Liver (tissue), 3 donors: ENCODE measurements around the gene SPINK6.

Experiments
- GABPA ChIP-seq, 2 donors: IDR thresholded peaks in 1 of 2; conservative IDR thresholded peaks in 1 of 2; 2 replicates each; pipeline ENCODE4 v1.6.1; 2016; ENCODE audit warnings: antibody characterized with exemption in 2 of 2, mild to moderate bottlenecking in 1 of 2, moderate library complexity in 1 of 2
- HNF4A ChIP-seq, 2 donors: conservative IDR thresholded peaks; 2 replicates each; pipeline ENCODE4 v1.6.1; 2016; ENCODE audit warnings: antibody characterized with exemption in 2 of 2, mild to moderate bottlenecking in 2 of 2
- HNF4G ChIP-seq: IDR thresholded peaks from 2 replicates; pipeline ENCODE4 v1.6.1; 2016; ENCODE audit warnings: antibody characterized with exemption
- JUND ChIP-seq, 2 donors: IDR thresholded peaks; 2 replicates each; pipeline ENCODE4 v1.6.1; 2016; ENCODE audit warnings: antibody characterized with exemption in 2 of 2
- NR2F2 ChIP-seq: IDR thresholded peaks from 2 replicates; pipeline ENCODE4 v1.6.1; 2016; ENCODE audit warnings: antibody characterized with exemption
- RAD21 ChIP-seq, 2 donors: IDR thresholded peaks; 2 replicates each; pipeline ENCODE4 v1.6.1; 2016; ENCODE audit warnings: antibody characterized with exemption in 2 of 2, mild to moderate bottlenecking in 2 of 2
- SP1 ChIP-seq: IDR thresholded peaks from 2 replicates; pipeline ENCODE4 v1.6.1; 2018; ENCODE audit warnings: antibody characterized with exemption, mild to moderate bottlenecking
- TAF1 ChIP-seq: conservative IDR thresholded peaks from 2 replicates; pipeline ENCODE4 v1.6.1; 2016; ENCODE audit warnings: antibody characterized with exemption, mild to moderate bottlenecking
- YY1 ChIP-seq: IDR thresholded peaks from 2 replicates; pipeline ENCODE4 v1.6.1; 2016; ENCODE audit warnings: antibody characterized with exemption, mild to moderate bottlenecking
- TF ChIP-seq, protein P1 (sequence below): fragments of 150-350 bp; IDR thresholded peaks from 2 replicates; pipeline ENCODE4 v1.5.1; 2017; ENCODE audit warnings: improper control_type of control experiment, low read depth, low read length; ENCODE audit not compliant: missing input control
- TF ChIP-seq, protein P2 (sequence below): IDR thresholded peaks from 2 replicates; pipeline ENCODE4 v1.6.1; 2016; ENCODE audit warnings: antibody characterized with exemption, mild to moderate bottlenecking
- TF ChIP-seq, protein P3 (sequence below): IDR thresholded peaks from 2 replicates; pipeline ENCODE4 v1.6.1; 2016; ENCODE audit warnings: antibody characterized with exemption
- TF ChIP-seq, protein P4 (sequence below): IDR thresholded peaks from 2 replicates; pipeline ENCODE4 v1.6.1; 2016; ENCODE audit warnings: antibody characterized with exemption
- donor health status: healthy.
- donor health status: healthy.

DNA sequence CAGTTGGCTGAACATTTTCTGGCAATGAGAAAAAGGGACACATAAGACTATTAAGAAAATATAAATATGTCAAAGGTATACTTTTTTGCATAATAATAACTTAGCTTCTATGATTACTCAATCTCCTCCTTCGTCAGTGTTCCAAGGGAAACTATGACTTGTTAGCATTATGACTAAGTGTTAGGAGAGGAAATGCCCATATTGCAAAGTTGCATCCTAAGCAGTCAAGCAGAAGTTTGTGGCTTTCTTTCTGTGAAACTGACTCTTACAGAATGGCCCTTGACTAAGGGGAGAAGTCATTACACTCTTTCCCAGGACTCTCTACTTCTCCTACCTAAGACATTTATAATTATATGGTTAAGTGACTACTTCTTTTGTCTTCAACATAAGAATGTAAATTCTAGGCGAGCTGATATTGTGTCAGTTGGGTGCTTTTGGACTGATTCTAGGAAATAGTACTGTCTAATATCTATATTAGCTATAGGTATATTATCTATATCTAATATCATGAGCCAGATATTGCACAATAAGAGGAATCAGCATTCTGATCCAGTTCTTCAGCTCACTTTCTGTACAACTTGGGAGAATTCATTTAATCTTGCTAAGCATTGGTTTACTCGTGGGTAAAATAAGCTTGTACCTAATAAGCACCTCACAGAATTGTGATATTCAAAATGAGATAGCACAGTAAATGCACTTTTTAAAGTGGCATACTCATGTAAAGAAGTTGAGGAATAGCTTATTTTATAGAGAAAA lies 16.4 kb upstream of the SPINK6 start:
- TF ChIP-seq, protein P1, sequence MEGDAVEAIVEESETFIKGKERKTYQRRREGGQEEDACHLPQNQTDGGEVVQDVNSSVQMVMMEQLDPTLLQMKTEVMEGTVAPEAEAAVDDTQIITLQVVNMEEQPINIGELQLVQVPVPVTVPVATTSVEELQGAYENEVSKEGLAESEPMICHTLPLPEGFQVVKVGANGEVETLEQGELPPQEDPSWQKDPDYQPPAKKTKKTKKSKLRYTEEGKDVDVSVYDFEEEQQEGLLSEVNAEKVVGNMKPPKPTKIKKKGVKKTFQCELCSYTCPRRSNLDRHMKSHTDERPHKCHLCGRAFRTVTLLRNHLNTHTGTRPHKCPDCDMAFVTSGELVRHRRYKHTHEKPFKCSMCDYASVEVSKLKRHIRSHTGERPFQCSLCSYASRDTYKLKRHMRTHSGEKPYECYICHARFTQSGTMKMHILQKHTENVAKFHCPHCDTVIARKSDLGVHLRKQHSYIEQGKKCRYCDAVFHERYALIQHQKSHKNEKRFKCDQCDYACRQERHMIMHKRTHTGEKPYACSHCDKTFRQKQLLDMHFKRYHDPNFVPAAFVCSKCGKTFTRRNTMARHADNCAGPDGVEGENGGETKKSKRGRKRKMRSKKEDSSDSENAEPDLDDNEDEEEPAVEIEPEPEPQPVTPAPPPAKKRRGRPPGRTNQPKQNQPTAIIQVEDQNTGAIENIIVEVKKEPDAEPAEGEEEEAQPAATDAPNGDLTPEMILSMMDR: no peak
- TF ChIP-seq, protein P2, sequence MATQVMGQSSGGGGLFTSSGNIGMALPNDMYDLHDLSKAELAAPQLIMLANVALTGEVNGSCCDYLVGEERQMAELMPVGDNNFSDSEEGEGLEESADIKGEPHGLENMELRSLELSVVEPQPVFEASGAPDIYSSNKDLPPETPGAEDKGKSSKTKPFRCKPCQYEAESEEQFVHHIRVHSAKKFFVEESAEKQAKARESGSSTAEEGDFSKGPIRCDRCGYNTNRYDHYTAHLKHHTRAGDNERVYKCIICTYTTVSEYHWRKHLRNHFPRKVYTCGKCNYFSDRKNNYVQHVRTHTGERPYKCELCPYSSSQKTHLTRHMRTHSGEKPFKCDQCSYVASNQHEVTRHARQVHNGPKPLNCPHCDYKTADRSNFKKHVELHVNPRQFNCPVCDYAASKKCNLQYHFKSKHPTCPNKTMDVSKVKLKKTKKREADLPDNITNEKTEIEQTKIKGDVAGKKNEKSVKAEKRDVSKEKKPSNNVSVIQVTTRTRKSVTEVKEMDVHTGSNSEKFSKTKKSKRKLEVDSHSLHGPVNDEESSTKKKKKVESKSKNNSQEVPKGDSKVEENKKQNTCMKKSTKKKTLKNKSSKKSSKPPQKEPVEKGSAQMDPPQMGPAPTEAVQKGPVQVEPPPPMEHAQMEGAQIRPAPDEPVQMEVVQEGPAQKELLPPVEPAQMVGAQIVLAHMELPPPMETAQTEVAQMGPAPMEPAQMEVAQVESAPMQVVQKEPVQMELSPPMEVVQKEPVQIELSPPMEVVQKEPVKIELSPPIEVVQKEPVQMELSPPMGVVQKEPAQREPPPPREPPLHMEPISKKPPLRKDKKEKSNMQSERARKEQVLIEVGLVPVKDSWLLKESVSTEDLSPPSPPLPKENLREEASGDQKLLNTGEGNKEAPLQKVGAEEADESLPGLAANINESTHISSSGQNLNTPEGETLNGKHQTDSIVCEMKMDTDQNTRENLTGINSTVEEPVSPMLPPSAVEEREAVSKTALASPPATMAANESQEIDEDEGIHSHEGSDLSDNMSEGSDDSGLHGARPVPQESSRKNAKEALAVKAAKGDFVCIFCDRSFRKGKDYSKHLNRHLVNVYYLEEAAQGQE: no peak
- TF ChIP-seq, protein P3, sequence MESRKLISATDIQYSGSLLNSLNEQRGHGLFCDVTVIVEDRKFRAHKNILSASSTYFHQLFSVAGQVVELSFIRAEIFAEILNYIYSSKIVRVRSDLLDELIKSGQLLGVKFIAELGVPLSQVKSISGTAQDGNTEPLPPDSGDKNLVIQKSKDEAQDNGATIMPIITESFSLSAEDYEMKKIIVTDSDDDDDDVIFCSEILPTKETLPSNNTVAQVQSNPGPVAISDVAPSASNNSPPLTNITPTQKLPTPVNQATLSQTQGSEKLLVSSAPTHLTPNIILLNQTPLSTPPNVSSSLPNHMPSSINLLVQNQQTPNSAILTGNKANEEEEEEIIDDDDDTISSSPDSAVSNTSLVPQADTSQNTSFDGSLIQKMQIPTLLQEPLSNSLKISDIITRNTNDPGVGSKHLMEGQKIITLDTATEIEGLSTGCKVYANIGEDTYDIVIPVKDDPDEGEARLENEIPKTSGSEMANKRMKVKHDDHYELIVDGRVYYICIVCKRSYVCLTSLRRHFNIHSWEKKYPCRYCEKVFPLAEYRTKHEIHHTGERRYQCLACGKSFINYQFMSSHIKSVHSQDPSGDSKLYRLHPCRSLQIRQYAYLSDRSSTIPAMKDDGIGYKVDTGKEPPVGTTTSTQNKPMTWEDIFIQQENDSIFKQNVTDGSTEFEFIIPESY: no peak
- TF ChIP-seq JUND (IDR thresholded peaks at IDR 0.05) (peak in 1 of 2 donors; percentile 32), TAF1 (no peak), RAD21 (IDR thresholded peaks at IDR 0.05) (no peak), GABPA (IDR thresholded peaks at IDR 0.05 in 1 of 2, conservative IDR thresholded peaks at IDR 0.05 in 1 of 2) (no peak), HNF4A (conservative IDR thresholded peaks at IDR 0.05) (no peak), YY1 (no peak), NR2F2 (no peak), SP1 (no peak), HNF4G (no peak)
- TF ChIP-seq, protein P4, sequence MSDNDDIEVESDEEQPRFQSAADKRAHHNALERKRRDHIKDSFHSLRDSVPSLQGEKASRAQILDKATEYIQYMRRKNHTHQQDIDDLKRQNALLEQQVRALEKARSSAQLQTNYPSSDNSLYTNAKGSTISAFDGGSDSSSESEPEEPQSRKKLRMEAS: no peak
